BLaER1 (cell line): ENCODE data around the gene HESX1.

Experiments used
- H3K27ac ChIP-seq: shearing (Covaris generic); formaldehyde crosslinking; 2 replicates; pipeline ENCODE4 v1.8.1; 2022
- H3K27me3 ChIP-seq: shearing (Covaris generic); formaldehyde crosslinking; 2 replicates; pipeline ENCODE4 v1.8.1; 2022
- H3K36me3 ChIP-seq: shearing (Covaris generic); formaldehyde crosslinking; 2 replicates; pipeline ENCODE4 v1.8.1; 2022
- H3K4me1 ChIP-seq: shearing (Covaris generic); formaldehyde crosslinking; 2 replicates; pipeline ENCODE4 v1.8.1; 2022
- H3K4me2 ChIP-seq: shearing (Covaris generic); formaldehyde crosslinking; 2 replicates; pipeline ENCODE4 v1.8.1; 2022
- H3K4me3 ChIP-seq: shearing (Covaris generic); formaldehyde crosslinking; 2 replicates; pipeline ENCODE4 v1.8.1; 2022
- H3K9ac ChIP-seq: shearing (Covaris generic); formaldehyde crosslinking; 2 replicates; pipeline ENCODE4 v1.8.1; 2022
- H3K9me3 ChIP-seq: shearing (Covaris generic); formaldehyde crosslinking; 2 replicates; pipeline ENCODE4 v1.8.1; 2022
- H4K20me1 ChIP-seq: shearing (Covaris generic); formaldehyde crosslinking; 2 replicates; pipeline ENCODE4 v1.8.1; 2022
- Cebpa-rat ChIP-seq: shearing (Covaris generic); IDR thresholded peaks from 2 replicates; pipeline ENCODE4 v1.8.1; 2022

HESX1 gene

GRCh38 chr3:57169108-57169507, 30.7 kb downstream of the HESX1 start:
- no peak overlapping the region for H3K9ac ChIP-seq
- peaks cover 11% of the 10 kb centered on the region for H3K27me3 ChIP-seq
- H3K4me3 ChIP-seq = no peak overlapping the region
- H3K4me2 ChIP-seq = no peak overlapping the region; the same call in 1 of the 2 replicates
- H4K20me1 ChIP-seq = peaks cover 6% of the 10 kb centered on the region; the same call in 1 of the 2 replicates
- no peak overlapping the region for H3K27ac ChIP-seq
- H3K36me3 ChIP-seq = no peaks in the 10 kb centered on the region
- H3K9me3 ChIP-seq = no peaks in the 10 kb centered on the region
- peaks cover 38% of the 10 kb centered on the region for H3K4me1 ChIP-seq
- no peak for TF ChIP-seq Cebpa-rat

DNA sequence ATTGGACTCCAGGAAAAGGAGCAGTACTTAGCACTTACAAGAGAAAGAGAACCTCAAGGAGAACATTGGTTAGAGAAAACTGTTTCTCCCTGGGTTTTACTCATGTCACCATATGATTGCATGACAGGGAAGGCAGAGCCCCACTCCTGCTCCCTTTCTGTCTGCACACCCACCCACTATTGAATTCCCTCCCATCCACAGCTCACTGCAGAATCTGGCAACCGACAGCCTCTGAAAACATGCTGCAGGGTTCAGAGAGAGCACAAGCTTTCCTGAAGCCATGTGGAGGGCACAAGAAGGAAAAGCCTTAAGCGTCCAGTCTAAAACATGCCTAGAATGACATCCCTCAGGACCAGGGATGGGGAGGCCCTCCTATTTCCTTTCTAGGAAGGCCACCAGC, 31.6 kb downstream of the HESX1 start:
- Histone ChIP-seq H3K9me3 (no peaks in the 10 kb centered on the region), H3K27me3 (peaks cover 20% of the 10 kb centered on the region), H3K27ac (no peak overlapping the region), H4K20me1 (peaks cover 9% of the 10 kb centered on the region; the same call in 1 of the 2 replicates), H3K4me2 (no peak overlapping the region), H3K4me3 (no peak overlapping the region), H3K9ac (no peak overlapping the region), H3K36me3 (no peaks in the 10 kb centered on the region), H3K4me1 (peaks cover 30% of the 10 kb centered on the region)
- no peak for TF ChIP-seq Cebpa-rat

DNA sequence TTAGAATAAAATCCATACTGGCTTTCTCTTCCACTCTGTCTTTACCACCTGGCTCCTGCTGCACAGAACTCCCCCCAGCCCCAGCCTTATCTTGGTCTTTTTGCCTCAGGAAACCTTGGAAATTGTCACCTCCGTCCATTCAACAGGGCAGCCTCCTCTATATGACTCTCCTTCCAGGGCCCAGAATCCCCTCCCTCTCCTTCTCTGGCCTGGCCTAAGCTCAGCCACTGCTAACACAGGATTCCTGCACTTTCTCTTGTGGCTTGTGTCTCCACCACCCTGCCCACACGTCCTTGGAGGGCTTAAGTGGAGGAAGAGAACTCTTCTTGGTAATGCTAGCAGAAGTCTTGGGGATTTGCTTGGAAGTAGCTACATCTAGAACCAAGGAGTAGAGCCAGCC, 33.1 kb downstream of the HESX1 start:
- Histone ChIP-seq H3K9ac (no peak overlapping the region), H3K4me2 (no peak overlapping the region), H3K27ac (no peak overlapping the region), H3K27me3 (peaks cover 35% of the 10 kb centered on the region), H3K9me3 (no peaks in the 10 kb centered on the region), H3K4me3 (no peak overlapping the region), H3K36me3 (no peaks in the 10 kb centered on the region), H3K4me1 (peaks cover 30% of the 10 kb centered on the region), H4K20me1 (peaks cover 9% of the 10 kb centered on the region; the same call in 1 of the 2 replicates)
- TF ChIP-seq Cebpa-rat = no peak

- Histone ChIP-seq H3K36me3 (no peaks in the 10 kb centered on the region), H3K4me3 (peak overlapping the region; percentile 81; the same call in 1 of the 2 replicates), H3K27me3 (peaks cover 44% of the 10 kb centered on the region), H3K4me2 (peak overlapping the region; percentile 98; the same call in 1 of the 2 replicates), H3K9me3 (no peaks in the 10 kb centered on the region), H4K20me1 (peaks cover 9% of the 10 kb centered on the region; the same call in 1 of the 2 replicates), H3K9ac (no peak overlapping the region), H3K4me1 (peaks cover 33% of the 10 kb centered on the region), H3K27ac (no peak overlapping the region)
- TF ChIP-seq Cebpa-rat = no peak
These were observed 34.1 kb downstream of the HESX1 start for GRCh38 chr3:57165641-57166040.

- Histone ChIP-seq H3K4me1 (peaks cover 34% of the 10 kb centered on the region), H3K9me3 (no peaks in the 10 kb centered on the region), H3K9ac (peak within 1 kb of the TSS; percentile 59; the same call in 1 of the 2 replicates), H3K4me2 (peak within 1 kb of the TSS; percentile 98), H4K20me1 (peaks cover 13% of the 10 kb centered on the region; the same call in 1 of the 2 replicates), H3K27ac (no peak within 1 kb of the TSS), H3K4me3 (peak within 1 kb of the TSS; percentile 81), H3K36me3 (no peaks in the 10 kb centered on the region), H3K27me3 (peaks cover 44% of the 10 kb centered on the region)
- TF ChIP-seq Cebpa-rat = no peak
These were observed 34.9 kb downstream of the HESX1 start, which contains the start of gene IL17RD for GRCh38 chr3:57164657-57165573. Gene IL17RD, minus strand, starts transcription at chr3:57165353. Its CDS starts 67 bp downstream, at chr3:57165286.

DNA sequence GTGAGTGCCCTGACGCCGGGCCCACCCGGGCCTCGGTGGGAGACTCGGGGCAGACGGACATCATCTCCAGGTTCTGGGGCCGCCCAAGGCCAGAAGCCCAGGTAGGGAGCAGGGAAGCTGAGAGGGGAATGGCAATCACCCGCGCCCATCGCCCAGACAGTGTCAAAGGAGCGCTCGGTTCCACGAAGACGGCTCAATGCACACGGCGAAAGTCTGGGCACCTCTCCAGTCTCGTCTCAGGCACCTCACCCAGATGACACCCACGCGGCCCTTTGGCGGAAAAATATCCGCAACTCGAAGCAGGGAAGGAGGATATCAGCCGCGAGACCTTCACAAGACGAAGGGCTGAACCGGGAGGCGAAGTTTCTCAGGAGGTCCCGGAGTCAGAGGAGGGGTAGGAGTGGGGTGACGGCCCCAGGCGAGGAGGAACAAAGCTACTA, 35.5 kb downstream of the HESX1 start:
- Histone ChIP-seq H3K36me3 (no peaks in the 10 kb centered on the region), H3K9ac (no peak overlapping the region), H3K27ac (no peak overlapping the region), H4K20me1 (peaks cover 13% of the 10 kb centered on the region; the same call in 1 of the 2 replicates), H3K9me3 (no peaks in the 10 kb centered on the region), H3K4me1 (peaks cover 34% of the 10 kb centered on the region), H3K4me3 (peak overlapping the region; percentile 81), H3K27me3 (peaks cover 44% of the 10 kb centered on the region), H3K4me2 (peak overlapping the region; percentile 98)
- TF ChIP-seq Cebpa-rat = no peak

GRCh38 chr3:57163751-57164150, 36.0 kb downstream of the HESX1 start:
- H3K4me2 ChIP-seq = no peak overlapping the region; the same call in 1 of the 2 replicates

GRCh38 chr3:57161915-57162314, 37.9 kb downstream of the HESX1 start:
- H3K4me3 ChIP-seq = no peak overlapping the region
- TF ChIP-seq Cebpa-rat = no peak
- H3K9me3 ChIP-seq = no peaks in the 10 kb centered on the region
- H3K4me2 ChIP-seq = no peak overlapping the region
- H3K27me3 ChIP-seq = peaks cover 44% of the 10 kb centered on the region
- no peaks in the 10 kb centered on the region for H3K36me3 ChIP-seq
- H4K20me1 ChIP-seq = peaks cover 13% of the 10 kb centered on the region; the same call in 1 of the 2 replicates
- no peak overlapping the region for H3K9ac ChIP-seq
- no peak overlapping the region for H3K27ac ChIP-seq
- peaks cover 52% of the 10 kb centered on the region for H3K4me1 ChIP-seq

More at GRCh38 chr3:57163751-57164150, 36.0 kb downstream of the HESX1 start:
- H3K9me3 ChIP-seq = no peaks in the 10 kb centered on the region
- H3K27me3 ChIP-seq = peaks cover 44% of the 10 kb centered on the region
- no peak overlapping the region for H3K27ac ChIP-seq
- no peaks in the 10 kb centered on the region for H3K36me3 ChIP-seq
- H3K4me3 ChIP-seq = no peak overlapping the region
- no peak for TF ChIP-seq Cebpa-rat
- peaks cover 13% of the 10 kb centered on the region; the same call in 1 of the 2 replicates for H4K20me1 ChIP-seq
- no peak overlapping the region for H3K9ac ChIP-seq
- peaks cover 35% of the 10 kb centered on the region for H3K4me1 ChIP-seq

GRCh38 chr3:57160765-57161538, 38.8 kb downstream of the HESX1 start:
- Histone ChIP-seq H3K36me3 (no peaks in the 10 kb centered on the region), H3K27me3 (peaks cover 44% of the 10 kb centered on the region), H3K4me2 (peak overlapping the region; percentile 84), H3K27ac (no peak overlapping the region), H3K4me1 (peaks cover 52% of the 10 kb centered on the region), H4K20me1 (peaks cover 13% of the 10 kb centered on the region; the same call in 1 of the 2 replicates), H3K9ac (no peak overlapping the region), H3K4me3 (no peak overlapping the region), H3K9me3 (no peaks in the 10 kb centered on the region)
- TF ChIP-seq Cebpa-rat = no peak
